ENCODE measurements around the gene ZSWIM6.
"Not testable (repeated sequence)": the region's sequence is repeated elsewhere in the genome, so short reads cannot be mapped to it uniquely, and the experiment has no call there.

The ZSWIM6 gene

GRCh38 chr5:61409568-61409967, 77.5 kb downstream of the ZSWIM6 start:
- no peak for DNase-seq

DNA sequence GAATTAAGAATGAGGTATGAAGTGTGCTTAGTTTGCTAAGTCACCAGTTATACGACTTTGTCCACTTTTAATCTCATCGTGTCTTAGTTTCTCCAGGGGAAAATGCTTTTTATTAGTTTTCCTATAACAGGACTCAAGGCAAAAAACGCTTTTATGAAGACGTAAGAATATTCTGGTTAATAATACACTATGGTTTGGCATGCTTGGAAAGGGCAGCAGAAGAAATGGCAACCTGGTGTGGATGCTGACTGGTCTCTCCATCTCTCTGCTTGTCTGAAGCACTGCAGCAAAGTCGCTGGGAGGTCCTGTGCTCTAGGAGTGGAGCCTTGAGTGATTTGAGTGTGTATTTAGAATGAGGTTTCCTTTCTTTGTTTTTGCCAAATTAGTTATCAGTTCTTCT, 78.8 kb downstream of the ZSWIM6 start:
- DNase-seq, result no peak

GRCh38 chr5:61412361-61412760, 80.3 kb downstream of the ZSWIM6 start:
- no peak for DNase-seq

DNA sequence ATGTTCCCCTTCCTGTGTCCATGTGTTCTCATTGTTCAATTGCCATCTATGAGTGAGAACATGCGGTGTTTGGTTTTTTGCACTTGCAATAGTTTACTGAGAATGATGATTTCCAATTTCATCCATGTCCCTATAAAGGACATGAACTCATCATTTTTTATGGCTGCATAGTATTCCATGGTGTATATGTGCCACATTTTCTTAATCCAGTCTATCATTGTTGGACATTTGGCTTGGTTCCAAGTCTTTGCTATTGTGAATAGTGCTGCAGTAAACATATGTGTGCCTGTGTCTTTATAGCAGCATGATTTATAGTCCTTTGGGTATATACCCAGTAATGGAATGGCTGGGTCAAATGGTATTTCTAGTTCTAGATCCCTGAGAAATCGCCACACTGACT, 81.1 kb downstream of the ZSWIM6 start:
- not testable (repeated sequence) for DNase-seq

- no peak for DNase-seq
These were observed 82.7 kb downstream of the ZSWIM6 start for GRCh38 chr5:61414806-61415205.

DNA sequence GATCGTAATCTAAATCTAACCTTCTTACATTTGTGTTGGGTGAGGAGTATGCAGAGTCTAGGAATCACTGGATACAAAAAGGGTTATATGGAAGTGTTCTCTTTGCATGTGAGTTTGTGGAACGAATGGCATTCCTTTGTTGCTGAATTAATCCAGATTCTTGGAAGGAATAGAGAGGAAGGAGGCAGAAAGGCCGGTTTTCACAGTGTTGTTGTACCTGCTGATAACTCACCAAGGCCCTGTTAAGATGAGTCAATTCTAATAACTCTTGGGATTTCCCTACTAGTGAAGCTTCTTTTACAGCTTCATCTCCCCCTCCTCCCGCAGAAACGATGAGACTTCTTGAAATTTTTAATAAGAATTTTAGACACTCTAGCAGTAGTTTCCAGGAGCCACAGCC, 84.0 kb downstream of the ZSWIM6 start:
- no peak for DNase-seq

- no peak for DNase-seq
These were observed 84.4 kb downstream of the ZSWIM6 start for GRCh38 chr5:61416420-61416819.

DNA sequence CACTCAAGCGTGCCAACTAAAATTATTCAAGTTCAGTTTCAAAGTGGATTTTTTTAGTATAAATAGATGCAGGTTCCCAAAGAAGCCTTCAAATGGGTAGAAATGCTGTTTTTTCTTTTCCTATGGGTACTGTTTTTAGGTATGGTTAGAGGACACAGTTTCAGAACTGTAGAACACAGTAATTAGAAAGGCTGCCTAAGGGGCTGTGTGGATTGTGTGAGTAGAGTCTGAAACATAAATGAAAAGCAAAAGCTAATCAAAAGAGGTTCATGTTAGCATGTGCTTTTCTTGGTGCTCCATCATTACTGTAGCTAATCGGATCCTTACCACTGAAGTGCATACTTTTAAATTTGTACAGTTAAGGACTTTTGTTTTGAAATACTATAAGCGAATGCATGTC, 85.3 kb downstream of the ZSWIM6 start:
- no peak for DNase-seq

GRCh38 chr5:61417851-61418250, 85.8 kb downstream of the ZSWIM6 start:
- DNase-seq, result no peak

GRCh38 chr5:61419106-61419505, 87.0 kb downstream of the ZSWIM6 start:
- DNase-seq, result no peak

DNA sequence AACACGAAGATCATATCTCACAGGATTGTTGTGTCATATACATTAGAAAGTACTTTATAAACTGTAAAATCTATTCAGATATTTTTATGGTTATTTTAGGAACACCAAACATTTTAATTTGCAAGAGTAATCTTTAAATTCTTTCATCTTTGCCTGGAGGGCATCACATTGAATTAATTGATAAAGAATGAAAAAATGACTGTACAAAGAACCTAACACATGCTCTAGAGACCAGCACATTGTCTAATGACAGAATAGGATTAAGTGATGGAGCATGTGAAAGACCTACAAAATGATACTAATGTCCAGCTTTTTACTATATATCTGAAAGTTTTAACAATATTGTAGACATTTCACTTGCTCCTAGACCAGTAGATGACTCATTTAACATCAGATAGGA, 88.0 kb downstream of the ZSWIM6 start:
- no peak for DNase-seq

GRCh38 chr5:61421262-61421661, 89.2 kb downstream of the ZSWIM6 start:
- DNase-seq, result not testable (repeated sequence)

DNA sequence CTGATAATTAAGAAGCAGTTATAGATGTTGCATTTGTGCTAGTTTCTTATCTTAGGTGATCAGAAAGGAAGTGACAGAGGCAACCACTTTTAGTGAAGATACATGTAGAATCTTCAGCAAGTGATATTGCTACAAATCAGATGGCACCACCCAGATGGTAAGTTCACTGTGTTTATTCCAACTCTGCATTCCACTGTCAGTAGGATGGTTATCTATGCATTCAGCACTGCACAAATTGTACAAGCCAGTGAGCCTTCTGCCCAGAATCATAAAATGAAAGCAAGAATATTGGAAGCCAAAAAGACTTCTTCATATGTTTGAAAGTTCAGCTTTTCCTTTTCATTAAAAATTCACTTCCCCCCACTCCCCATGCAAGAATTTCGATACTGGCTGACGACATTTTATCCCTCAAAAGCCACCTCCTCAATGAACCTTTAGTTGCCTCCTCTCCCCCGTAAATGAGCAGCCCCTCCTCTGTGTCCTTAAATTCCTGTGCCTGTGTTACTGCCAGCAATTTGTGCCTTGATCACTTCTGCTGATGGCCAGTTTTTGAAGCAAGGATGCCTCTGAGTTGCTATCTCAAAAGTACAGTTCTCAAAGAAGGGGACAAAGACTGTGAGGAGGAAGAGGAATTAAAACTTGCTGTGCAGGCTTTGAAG, 91.6 kb downstream of the ZSWIM6 start:
- DNase-seq, result no peak

GRCh38 chr5:61425918-61426317, 93.9 kb downstream of the ZSWIM6 start:
- no peak for DNase-seq

- DNase-seq, result no peak
These were observed 97.8 kb downstream of the ZSWIM6 start for GRCh38 chr5:61429906-61430305.

DNA sequence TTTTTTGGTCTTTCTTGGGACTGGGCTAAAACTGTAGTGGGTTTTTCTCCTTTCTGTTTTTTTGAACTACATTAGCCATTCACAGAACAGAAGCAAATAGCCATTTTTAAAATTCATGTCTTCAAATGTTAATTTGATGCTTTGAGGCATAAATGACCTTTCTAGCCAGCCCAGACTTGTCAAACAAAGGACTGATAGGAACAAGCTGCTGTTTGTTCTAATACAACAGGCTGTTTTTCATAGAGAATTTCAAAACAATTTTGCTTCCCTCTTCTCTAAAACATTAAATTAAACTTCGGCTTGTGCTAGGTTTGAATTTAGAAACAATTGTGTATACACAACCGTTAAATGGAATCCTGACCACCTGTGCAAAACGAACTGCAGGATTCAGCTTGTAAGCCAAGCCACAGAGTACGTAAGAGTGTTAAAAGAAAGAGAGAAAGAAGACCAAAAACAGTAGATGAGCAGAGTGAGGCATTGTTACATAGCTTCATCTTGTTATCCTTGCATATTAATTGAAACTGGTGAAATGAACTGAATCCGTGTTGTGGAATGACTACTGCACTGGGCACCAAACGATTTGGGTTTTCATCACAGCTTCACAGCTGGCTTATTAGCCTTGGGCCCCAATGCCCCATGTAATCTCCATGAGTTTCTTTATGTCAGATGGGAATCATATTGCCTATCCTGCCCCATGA, 100.0 kb downstream of the ZSWIM6 start:
- DNase-seq, result no peak

DNA sequence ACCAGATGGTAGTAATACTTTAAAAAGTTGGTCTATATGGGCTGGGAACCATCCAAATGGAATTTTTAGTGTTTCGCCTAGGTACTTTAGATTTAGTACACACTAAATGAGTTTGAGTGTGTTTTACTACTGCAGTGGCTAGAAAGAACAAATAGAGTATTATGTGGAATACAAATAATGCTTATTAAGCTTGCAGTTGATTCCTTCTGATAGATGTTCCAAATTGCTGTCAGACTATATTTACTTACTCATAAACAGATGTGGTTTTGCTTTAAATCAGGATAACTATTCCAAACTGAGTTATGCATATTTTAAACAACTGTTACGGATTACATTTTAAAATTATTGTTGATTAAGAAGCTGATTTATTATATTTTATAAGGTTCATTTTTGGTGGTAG, 103.3 kb downstream of the ZSWIM6 start:
- DNase-seq, result no peak

DNA sequence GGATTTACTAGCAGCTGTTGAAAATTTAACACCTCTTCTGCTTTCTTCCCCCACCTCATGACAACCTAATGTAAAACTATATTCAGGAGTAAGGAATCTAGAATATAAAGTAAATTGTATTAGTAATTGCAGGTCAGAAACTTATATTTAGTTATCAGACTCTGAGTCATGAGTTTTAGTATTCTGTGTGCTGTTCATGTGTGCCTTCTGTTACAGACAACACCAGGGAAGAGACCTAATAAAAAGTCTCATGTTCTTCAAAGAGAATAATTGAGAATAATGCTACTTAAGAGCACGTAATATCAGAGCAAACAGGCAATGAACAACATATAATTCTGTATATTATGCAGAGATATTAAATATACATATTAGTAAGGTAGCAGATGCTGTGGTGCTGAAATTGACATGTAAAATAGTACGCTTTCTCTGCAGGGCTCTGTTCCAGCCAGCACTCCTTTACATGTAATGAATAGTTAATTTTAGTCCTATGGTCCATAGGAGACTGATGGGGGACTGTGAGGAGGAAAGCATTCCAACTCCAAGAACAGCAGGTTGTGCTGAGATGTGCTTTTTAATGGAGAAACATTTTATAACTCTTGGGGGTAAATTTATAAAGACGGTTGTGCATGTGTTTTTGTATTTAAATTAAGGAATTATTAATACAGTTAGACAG, 106.4 kb downstream of the ZSWIM6 start:
- DNase-seq, result no peak

DNA sequence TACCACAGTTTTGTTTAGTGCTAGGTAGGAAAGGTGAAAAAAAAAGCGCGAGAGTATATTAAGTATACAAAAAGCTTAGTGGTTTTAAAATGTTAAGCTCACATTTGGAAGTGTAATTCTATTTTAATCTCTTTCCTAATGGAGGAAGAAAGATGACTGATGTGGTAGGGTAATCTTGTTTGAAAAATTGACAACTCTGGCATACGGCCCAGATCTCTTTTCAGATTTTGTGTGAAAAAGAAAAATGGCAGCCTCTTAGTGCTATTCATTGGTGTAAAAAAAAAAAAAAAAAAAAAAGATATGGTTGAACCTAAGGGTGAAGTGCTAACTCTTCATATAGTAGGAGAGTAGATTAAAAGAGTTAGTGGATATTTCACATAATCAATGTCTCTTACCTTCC, 108.0 kb downstream of the ZSWIM6 start:
- no peak for DNase-seq

DNA sequence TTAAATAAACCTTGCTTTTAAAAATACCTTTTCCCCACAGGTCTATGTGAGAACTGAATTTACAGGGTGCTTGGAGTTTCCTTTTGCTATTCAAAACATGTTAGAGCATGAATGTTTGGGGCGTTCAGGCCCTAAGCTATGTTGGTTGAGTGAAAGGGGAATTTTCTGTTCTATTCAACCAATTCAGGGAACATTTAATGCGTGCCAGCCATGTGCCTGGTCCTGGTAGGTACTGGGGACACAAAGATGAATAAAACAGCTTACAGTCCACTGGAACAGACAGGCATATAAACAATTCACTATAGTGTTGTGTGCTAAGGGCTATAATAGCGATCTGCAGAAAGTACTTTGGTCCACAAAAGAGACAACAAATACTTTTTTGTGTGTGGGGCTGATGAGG, 108.5 kb downstream of the ZSWIM6 start:
- no peak for DNase-seq

- DNase-seq, result no peak
These were observed 109.7 kb downstream of the ZSWIM6 start for GRCh38 chr5:61441742-61442141.

DNA sequence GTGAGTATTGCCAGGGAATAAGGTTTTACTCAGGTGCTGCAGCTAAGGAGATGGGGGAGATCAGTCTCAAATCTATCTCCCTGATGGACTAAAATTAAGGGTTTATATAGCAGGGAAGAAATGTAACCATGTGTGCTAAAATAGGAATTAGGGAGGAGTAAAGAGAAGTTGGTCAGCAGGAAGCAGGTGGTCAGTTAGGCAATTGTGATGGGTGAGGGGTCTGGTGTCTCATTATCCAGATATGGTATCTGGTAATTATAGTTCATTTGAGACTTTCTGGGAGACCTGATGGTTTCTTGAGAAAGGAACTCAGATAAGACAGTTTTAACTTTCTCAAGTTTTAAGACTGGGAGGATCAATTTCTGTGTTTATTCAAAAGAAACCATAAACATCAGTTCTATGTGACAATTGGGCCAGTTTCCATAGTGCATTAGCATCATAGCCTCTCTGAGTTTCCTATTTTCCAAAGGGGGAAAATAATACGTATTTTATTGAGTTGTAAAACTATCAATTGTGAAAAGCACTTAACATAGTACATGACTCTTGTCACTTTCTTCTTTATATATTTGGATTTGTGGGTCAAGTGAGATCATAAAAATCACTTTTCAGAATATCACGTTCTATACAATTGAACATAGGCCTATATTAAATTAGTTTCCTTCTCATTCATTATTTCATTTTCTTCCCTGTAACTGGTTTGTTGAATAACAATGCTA, 115.9 kb downstream of the ZSWIM6 start:
- no peak for DNase-seq

GRCh38 chr5:61449804-61450492, 117.9 kb downstream of the ZSWIM6 start:
- no peak for DNase-seq
